SH-SY5Y (cell line): ENCODE data around the gene IGFBP4.

ENCODE experiments used
- GATA2 ChIP-seq: IDR thresholded peaks from 2 replicates; pipeline ENCODE4 v1.6.1; 2011; ENCODE audit warnings: mild to moderate bottlenecking, low read depth, low read length
- GATA3 ChIP-seq: IDR thresholded peaks from 2 replicates; pipeline ENCODE4 v1.6.1; 2011; ENCODE audit warnings: low read depth, mild to moderate bottlenecking, low read length, moderate library complexity

- TF ChIP-seq GATA3 (no peak), GATA2 (no peak)
These were observed 51.9 kb downstream of the IGFBP4 start for GRCh38 chr17:40495140-40495539.
